Activated CD8-positive, alpha-beta T cell treated with anti-CD3 and anti-CD28 coated beads, Interleukin-2, amount 10 ng/mL, durations not matched to agents 7 days and 5 days (primary cell): ENCODE results near the gene LHFPL6. TPM values are rescaled to one million over a fixed set of nuclear protein-coding genes. Genes with fewer than 3 reads are reported as not detected.

Source experiments
- ATAC-seq: fragments of 150-1000 bp; cut with Tn5 transposase; one replicate; pipeline ENCODE4 v1.10.0; 2021; ENCODE audit warnings: moderate library complexity
- CTCF ChIA-PET: fragments of 350-600 bp; sonication (Branson Sonifier 250); formaldehyde crosslinking; loops from one replicate; lab custom pipeline; 2021; ENCODE audit warnings: antibody characterized with exemption; lab: Charles Lee
- POLR2A ChIA-PET: fragments of 350-600 bp; sonication (Branson Sonifier 250); formaldehyde crosslinking; loops from one replicate; lab custom pipeline; 2021; ENCODE audit warnings: antibody characterized with exemption; lab: Charles Lee
- DNase-seq: peaks from one replicate; pipeline ENCODE4 v3.0.0-alpha.2; 2020
- H3K27ac Mint-ChIP-seq: one replicate; pipeline ENCODE4 v1.8.0; 2021; ENCODE audit warnings: mild to moderate bottlenecking, mixed read lengths
- H3K27me3 Mint-ChIP-seq: one replicate; pipeline ENCODE4 v1.8.0; 2021; ENCODE audit warnings: low read depth, mixed read lengths
- H3K36me3 Mint-ChIP-seq: one replicate; pipeline ENCODE4 v1.8.0; 2021; ENCODE audit warnings: low read depth, mixed read lengths
- H3K4me1 Mint-ChIP-seq: one replicate; pipeline ENCODE4 v1.8.0; 2021; ENCODE audit warnings: low read depth, mixed read lengths
- H3K4me3 Mint-ChIP-seq: one replicate; pipeline ENCODE4 v1.8.0; 2021; ENCODE audit warnings: mild to moderate bottlenecking, mixed read lengths
- H3K9me3 Mint-ChIP-seq: one replicate; pipeline ENCODE4 v1.8.0; 2022; ENCODE audit warnings: mixed read lengths; ENCODE audit not compliant: insufficient read depth
- total RNA-seq, 2 experiments: library from RNA; stranded (reverse); gene quantifications; one replicate each; pipeline ENCODE4 v1.2.3, GENCODE V29; 2021

Gene LHFPL6
- total RNA-seq, 2 experiments from 2014 or later, result 0.13 TPM; not detected in 1

DNA sequence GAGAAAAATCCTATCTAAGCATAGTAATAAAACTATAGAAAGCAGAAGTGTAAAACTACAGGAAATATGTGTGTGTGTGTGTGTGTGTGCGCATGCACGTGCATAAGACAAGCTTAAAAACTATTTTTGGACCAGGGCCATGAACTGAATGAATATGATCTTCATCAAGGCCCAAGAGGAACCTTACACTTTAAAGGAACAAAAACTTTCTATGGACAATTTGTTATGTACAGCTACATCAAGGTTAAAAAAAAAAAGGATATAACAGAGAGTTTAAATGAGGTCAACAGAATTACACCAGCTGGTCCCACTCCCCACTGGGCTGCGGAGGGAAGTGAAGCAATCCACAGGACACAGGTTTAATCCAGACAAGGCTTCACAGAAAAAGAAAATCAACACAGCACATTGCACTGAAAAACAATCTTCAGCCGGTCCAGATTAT lies 151.1 kb downstream of the LHFPL6 start:
- ChIA-PET POLR2A (no interaction called here), CTCF (no interaction called here)
- no peaks in the 10 kb centered on the region for H3K9me3 Mint-ChIP-seq
- ATAC-seq (no peak), DNase-seq (no peak)
- no peaks in the 10 kb centered on the region for H3K4me1 Mint-ChIP-seq
- H3K4me3 Mint-ChIP-seq, result no peak overlapping the region
- H3K27me3 Mint-ChIP-seq, result peaks cover 15% of the 10 kb centered on the region
- no peaks in the 10 kb centered on the region for H3K36me3 Mint-ChIP-seq
- no peak overlapping the region for H3K27ac Mint-ChIP-seq

DNA sequence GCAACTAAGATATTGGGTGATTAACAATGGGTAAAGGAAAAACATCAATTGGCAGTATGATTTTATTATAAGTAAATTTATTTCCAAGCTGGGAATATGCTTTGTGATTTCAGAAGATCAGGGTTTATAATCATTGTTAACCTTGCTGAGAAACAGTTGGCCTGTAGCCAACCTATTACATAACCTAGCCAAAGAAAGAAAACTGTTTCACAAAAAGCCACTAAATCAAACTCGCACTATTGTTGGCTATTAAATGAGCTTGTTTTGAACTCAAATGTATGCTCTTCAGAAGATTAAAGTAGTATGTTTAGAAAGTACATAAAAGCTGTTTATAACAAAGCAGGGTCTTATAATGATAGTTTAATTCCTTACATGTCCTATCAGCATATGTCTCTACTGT lies 151.7 kb downstream of the LHFPL6 start:
- ATAC-seq, result no peak
- peaks cover 15% of the 10 kb centered on the region for H3K27me3 Mint-ChIP-seq
- no peaks in the 10 kb centered on the region for H3K9me3 Mint-ChIP-seq
- ChIA-PET POLR2A (no interaction called here), CTCF (no interaction called here)
- H3K36me3 Mint-ChIP-seq, result no peaks in the 10 kb centered on the region
- no peak overlapping the region for H3K27ac Mint-ChIP-seq
- no peaks in the 10 kb centered on the region for H3K4me1 Mint-ChIP-seq
- DNase-seq, result no peak
- no peak overlapping the region for H3K4me3 Mint-ChIP-seq

- H3K9me3 Mint-ChIP-seq, result no peaks in the 10 kb centered on the region
- ATAC-seq, result no peak
- no peak overlapping the region for H3K4me3 Mint-ChIP-seq
- no peak overlapping the region for H3K27ac Mint-ChIP-seq
- H3K27me3 Mint-ChIP-seq, result peaks cover 15% of the 10 kb centered on the region
- ChIA-PET CTCF (no interaction called here), POLR2A (no interaction called here)
- no peak for DNase-seq
- no peaks in the 10 kb centered on the region for H3K4me1 Mint-ChIP-seq
- H3K36me3 Mint-ChIP-seq, result no peaks in the 10 kb centered on the region
Observed at GRCh38 chr13:39450176-39450575, 152.8 kb downstream of the LHFPL6 start.

- ChIA-PET POLR2A (no interaction called here), CTCF (no interaction called here)
- no peak overlapping the region for H3K4me3 Mint-ChIP-seq
- H3K27me3 Mint-ChIP-seq, result peaks cover 15% of the 10 kb centered on the region
- H3K36me3 Mint-ChIP-seq, result no peaks in the 10 kb centered on the region
- ATAC-seq, result no peak
- no peaks in the 10 kb centered on the region for H3K9me3 Mint-ChIP-seq
- no peak for DNase-seq
- no peak overlapping the region for H3K27ac Mint-ChIP-seq
- no peaks in the 10 kb centered on the region for H3K4me1 Mint-ChIP-seq
Observed at GRCh38 chr13:39448834-39449233, 154.2 kb downstream of the LHFPL6 start.

DNA sequence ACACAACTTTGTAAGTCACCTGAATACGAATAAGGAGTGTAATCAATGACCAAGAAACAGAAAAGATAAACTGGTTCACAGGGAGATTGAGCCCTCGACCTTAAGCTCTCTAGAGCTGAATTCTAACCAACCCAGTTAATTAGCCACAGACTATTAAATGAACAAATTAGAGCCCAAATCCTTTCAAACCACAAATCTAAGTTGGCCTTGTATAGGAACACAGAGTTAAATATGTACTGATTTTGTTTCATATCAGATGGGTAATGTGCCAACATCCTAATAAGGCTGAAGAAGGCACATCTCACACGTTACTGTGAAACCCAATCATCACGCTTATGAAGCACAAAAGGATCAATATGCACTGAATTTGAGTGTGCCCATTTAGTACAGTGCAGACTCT lies 156.1 kb downstream of the LHFPL6 start:
- POLR2A ChIA-PET, result no interaction called here
- Mint-ChIP-seq H3K36me3 (no peaks in the 10 kb centered on the region), H3K4me1 (no peaks in the 10 kb centered on the region), H3K27ac (no peak overlapping the region), H3K9me3 (no peaks in the 10 kb centered on the region), H3K4me3 (no peak overlapping the region), H3K27me3 (peaks cover 5% of the 10 kb centered on the region)
- CTCF ChIA-PET, result no interaction called here
- DNase-seq (no peak), ATAC-seq (no peak)

- Mint-ChIP-seq H3K27me3 (peaks cover 4% of the 10 kb centered on the region), H3K4me3 (no peak overlapping the region), H3K27ac (no peak overlapping the region), H3K4me1 (no peaks in the 10 kb centered on the region), H3K36me3 (no peaks in the 10 kb centered on the region), H3K9me3 (no peaks in the 10 kb centered on the region)
- DNase-seq (no peak), ATAC-seq (no peak)
- POLR2A ChIA-PET, result no interaction called here
- CTCF ChIA-PET, result no interaction called here
Observed at GRCh38 chr13:39444866-39445265, 158.1 kb downstream of the LHFPL6 start.

DNA sequence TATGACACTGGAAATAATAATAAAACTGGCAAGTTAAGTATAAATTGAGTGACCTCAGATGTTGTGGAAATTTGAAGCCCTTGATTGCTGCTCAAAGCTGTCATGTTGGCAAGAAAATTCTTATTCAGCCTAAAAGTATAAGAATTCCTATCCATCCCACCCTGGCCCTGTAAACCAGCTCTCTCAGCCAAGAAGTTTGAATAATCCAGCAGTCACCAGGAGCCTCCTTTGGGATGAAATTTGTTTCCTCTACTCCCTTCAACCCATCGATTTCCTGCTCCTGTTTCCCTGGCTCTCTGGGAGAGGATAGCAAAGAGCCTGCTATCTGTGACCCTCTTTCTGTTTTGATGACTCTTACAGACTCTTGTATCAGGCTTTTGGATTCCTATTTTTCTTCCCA lies 169.3 kb downstream of the LHFPL6 start:
- ATAC-seq, result no peak
- no peak overlapping the region for H3K27ac Mint-ChIP-seq
- H3K4me1 Mint-ChIP-seq, result no peaks in the 10 kb centered on the region
- H3K9me3 Mint-ChIP-seq, result no peaks in the 10 kb centered on the region
- no peaks in the 10 kb centered on the region for H3K36me3 Mint-ChIP-seq
- no peak overlapping the region for H3K4me3 Mint-ChIP-seq
- ChIA-PET POLR2A (no interaction called here), CTCF (no interaction called here)
- peaks cover 4% of the 10 kb centered on the region for H3K27me3 Mint-ChIP-seq
- DNase-seq, result no peak

GRCh38 chr13:39432196-39432595 lies 170.8 kb downstream of the LHFPL6 start:
- Mint-ChIP-seq H3K9me3 (no peaks in the 10 kb centered on the region), H3K27ac (no peak overlapping the region), H3K27me3 (peaks cover 4% of the 10 kb centered on the region), H3K4me1 (no peaks in the 10 kb centered on the region), H3K36me3 (no peaks in the 10 kb centered on the region), H3K4me3 (no peak overlapping the region)
- ChIA-PET POLR2A (no interaction called here), CTCF (no interaction called here)
- ATAC-seq (no peak), DNase-seq (no peak)

DNA sequence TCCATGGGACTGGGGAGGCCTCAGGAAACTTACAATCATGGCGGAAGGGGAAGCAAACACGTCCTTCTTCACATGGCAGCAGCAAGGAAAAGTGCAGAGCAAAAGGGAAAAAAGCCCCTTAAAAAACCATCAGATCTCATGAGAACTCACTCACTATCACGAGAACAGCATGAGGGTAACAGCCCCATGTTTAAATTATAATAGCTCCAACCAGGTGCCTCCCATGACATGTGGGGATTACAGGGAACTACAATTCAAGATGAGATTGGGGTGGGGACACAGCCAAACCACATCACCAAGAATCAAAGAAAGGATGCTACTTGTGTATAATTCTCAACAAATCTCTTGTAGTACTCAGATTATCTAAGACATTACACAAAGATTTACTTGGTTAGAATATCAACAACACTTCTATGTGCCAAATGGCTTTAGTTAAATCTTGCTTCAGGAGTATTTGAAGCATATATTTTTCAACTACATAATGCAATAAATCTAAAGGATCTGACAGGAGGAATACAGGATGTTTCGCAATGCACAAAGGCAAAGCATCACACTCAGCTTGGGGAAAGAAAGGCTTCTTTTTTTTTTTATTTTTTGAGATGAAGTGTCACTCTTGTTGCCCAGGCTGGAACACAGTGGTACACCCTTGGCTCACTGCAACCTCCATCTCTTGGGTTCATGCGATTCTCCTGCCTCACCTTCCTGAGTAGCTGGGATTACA lies 180.0 kb downstream of the LHFPL6 start:
- ChIA-PET CTCF (no interaction called here), POLR2A (no interaction called here)
- Mint-ChIP-seq H3K9me3 (no peaks in the 10 kb centered on the region), H3K36me3 (no peaks in the 10 kb centered on the region), H3K4me3 (no peak overlapping the region), H3K4me1 (no peaks in the 10 kb centered on the region), H3K27ac (no peak overlapping the region), H3K27me3 (peaks cover 10% of the 10 kb centered on the region)
- DNase-seq, result no peak
- no peak for ATAC-seq

DNA sequence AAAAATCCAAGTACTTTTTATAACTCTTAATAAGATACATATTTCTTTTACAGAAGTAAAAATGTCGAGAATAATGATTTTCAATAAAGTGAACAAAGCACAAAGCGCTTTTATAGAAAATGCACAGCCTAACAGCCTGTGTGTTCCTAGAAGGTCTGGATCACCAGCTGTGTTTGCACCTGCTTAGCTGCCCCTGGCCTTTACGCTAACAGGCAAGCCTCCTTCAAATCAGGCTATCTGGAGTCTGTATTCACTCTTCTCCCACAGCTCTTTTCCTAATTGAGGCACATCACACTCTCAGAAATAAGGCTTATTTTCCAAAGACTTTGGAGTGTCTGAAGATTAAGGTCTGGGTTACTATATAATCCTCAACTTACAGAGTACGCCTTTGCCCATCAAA lies 183.1 kb downstream of the LHFPL6 start:
- DNase-seq (no peak), ATAC-seq (no peak)
- Mint-ChIP-seq H3K36me3 (no peaks in the 10 kb centered on the region), H3K9me3 (no peaks in the 10 kb centered on the region), H3K4me3 (no peak overlapping the region), H3K27me3 (peaks cover 18% of the 10 kb centered on the region), H3K27ac (no peak overlapping the region), H3K4me1 (no peaks in the 10 kb centered on the region)
- ChIA-PET CTCF (no interaction called here), POLR2A (no interaction called here)

DNA sequence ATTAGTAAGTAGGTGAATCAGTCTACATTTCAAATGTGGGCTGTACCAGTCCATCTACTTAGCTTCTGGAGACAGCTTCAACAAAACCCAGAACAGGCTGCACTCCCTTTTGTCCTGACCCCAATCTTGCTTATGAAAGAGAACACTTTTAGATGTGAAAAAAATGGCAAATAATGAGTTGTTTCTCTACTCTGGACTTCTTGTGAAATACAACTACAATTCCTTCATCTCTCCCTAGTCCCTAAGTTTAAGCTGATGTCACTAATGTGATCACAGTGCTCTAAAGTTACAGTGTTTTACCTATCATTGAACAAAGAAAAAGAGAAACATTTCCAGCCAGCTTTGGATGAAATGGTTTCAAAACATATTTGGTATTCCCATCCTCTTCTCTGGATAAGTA lies 183.9 kb downstream of the LHFPL6 start:
- Mint-ChIP-seq H3K36me3 (no peaks in the 10 kb centered on the region), H3K4me1 (no peaks in the 10 kb centered on the region), H3K27me3 (peaks cover 18% of the 10 kb centered on the region), H3K27ac (no peak overlapping the region), H3K9me3 (no peaks in the 10 kb centered on the region), H3K4me3 (no peak overlapping the region)
- CTCF ChIA-PET, result no interaction called here
- DNase-seq (no peak), ATAC-seq (no peak)
- POLR2A ChIA-PET, result no interaction called here

DNA sequence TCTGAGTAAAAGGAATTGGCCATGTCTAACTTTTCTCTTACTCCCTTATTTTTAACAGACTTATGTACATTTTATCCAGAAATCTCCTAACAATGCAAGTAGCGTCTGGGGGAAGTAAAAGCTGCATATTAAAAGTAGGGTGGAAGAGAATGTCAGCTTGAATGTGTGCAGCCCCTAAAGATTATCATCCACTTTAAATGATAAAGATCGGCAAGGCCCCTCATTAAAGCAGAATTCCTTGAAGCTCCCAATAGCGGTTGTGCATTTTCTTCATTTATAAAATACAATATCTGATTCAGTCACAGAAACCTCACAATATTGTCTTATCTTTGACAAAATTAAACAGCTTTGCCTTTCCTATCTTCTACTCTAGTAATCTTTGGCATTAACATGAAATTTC lies 184.6 kb downstream of the LHFPL6 start:
- POLR2A ChIA-PET, result no interaction called here
- H3K27me3 Mint-ChIP-seq, result peaks cover 21% of the 10 kb centered on the region
- no peak overlapping the region for H3K27ac Mint-ChIP-seq
- no peak for ATAC-seq
- CTCF ChIA-PET, result no interaction called here
- H3K9me3 Mint-ChIP-seq, result no peaks in the 10 kb centered on the region
- no peaks in the 10 kb centered on the region for H3K36me3 Mint-ChIP-seq
- no peak overlapping the region for H3K4me3 Mint-ChIP-seq
- no peaks in the 10 kb centered on the region for H3K4me1 Mint-ChIP-seq
- no peak for DNase-seq

DNA sequence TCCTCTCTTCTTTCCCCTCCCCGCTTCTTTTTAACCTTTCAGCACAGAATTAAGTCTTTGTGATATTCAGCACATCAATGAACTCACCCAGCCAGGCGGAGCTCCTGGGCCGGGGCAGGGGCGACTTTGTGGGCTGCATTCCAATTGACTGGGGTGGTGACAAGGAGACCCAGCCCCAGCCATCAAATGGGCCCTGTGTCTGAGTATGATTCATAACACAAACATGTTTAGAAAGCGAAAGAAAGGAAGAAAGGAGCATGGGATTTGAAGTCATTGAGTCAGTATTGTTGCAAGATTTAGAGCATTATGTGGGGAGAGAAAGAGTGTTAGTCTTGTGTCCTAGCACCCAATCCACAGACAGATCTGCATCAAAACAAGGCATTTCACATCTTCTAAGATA lies 185.3 kb downstream of the LHFPL6 start:
- Mint-ChIP-seq H3K36me3 (no peaks in the 10 kb centered on the region), H3K4me1 (no peaks in the 10 kb centered on the region), H3K9me3 (no peaks in the 10 kb centered on the region), H3K27me3 (peaks cover 21% of the 10 kb centered on the region), H3K27ac (no peak overlapping the region), H3K4me3 (no peak overlapping the region)
- ChIA-PET POLR2A (no interaction called here), CTCF (no interaction called here)
- ATAC-seq (no peak), DNase-seq (no peak)
